Fibroblast of mammary gland (primary cell): ENCODE data around the gene GMPR.

Experiments
- DNase-seq: peaks from one replicate; pipeline ENCODE4 v3.0.0-alpha.2; 2010; ENCODE audit warnings: low read depth
- H3K4me3 ChIP-seq: 2 replicates; pipeline ENCODE4 v1.5.1; 2011; ENCODE audit warnings: low read depth, mild to moderate bottlenecking, low read length, moderate library complexity; ENCODE audit not compliant: control insufficient read depth
- CTCF ChIP-seq: conservative IDR thresholded peaks from 2 replicates; pipeline ENCODE4 v1.5.1; 2011; ENCODE audit warnings: low read depth, low read length, inconsistent platforms; ENCODE audit not compliant: control insufficient read depth, insufficient read depth

The GMPR gene

GRCh38 chr6:16200321-16200883 lies 38.0 kb upstream of the GMPR start:
- TF ChIP-seq CTCF, result no peak
- DNase-seq, result no peak
- H3K4me3 ChIP-seq, result no peak overlapping the region

GRCh38 chr6:16201706-16202105 lies 36.7 kb upstream of the GMPR start:
- no peak for DNase-seq
- TF ChIP-seq CTCF, result no peak
- no peak overlapping the region for H3K4me3 ChIP-seq

GRCh38 chr6:16204653-16205376 lies 33.6 kb upstream of the GMPR start:
- DNase-seq, result no peak
- no peak for TF ChIP-seq CTCF
- H3K4me3 ChIP-seq, result no peak overlapping the region

GRCh38 chr6:16205377-16206144 lies 32.8 kb upstream of the GMPR start:
- TF ChIP-seq CTCF, result no peak
- no peak overlapping the region for H3K4me3 ChIP-seq
- peak; percentile 96 for DNase-seq

- peak; percentile 86 for DNase-seq
- no peak overlapping the region for H3K4me3 ChIP-seq
- peak; percentile 97 for TF ChIP-seq CTCF
These were observed 31.8 kb upstream of the GMPR start for GRCh38 chr6:16206595-16207037.

GRCh38 chr6:16208989-16209388 lies 29.4 kb upstream of the GMPR start:
- H3K4me3 ChIP-seq, result no peak overlapping the region
- no peak for TF ChIP-seq CTCF
- no peak for DNase-seq
